Calu3 (cell line): Measurements from ENCODE around the gene SNX30. TPM values are rescaled to one million over a fixed set of nuclear protein-coding genes. Genes with fewer than 3 reads are reported as not detected.

Experiments
- BruUV-seq: library from RNA; stranded (reverse); fragments of 400-500 nt; replicated peaks from 2 replicates; lab custom pipeline; 2021; lab: Mats Ljungman, UMichigan
- CTCF ChIA-PET: fragments of 300-600 bp; sonication (Branson Sonifier 250); formaldehyde crosslinking; loops from one replicate; lab custom pipeline; 2022; ENCODE audit warnings: antibody characterized with exemption; lab: Charles Lee
- DNase-seq: peaks from one replicate; pipeline ENCODE4 v3.0.0; 2022
- H3K27ac Mint-ChIP-seq: one replicate; pipeline ENCODE4 v1.8.0; 2022; ENCODE audit warnings: mixed read lengths; ENCODE audit not compliant: unreplicated experiment
- H3K27me3 Mint-ChIP-seq: one replicate; pipeline ENCODE4 v1.8.0; 2022; ENCODE audit warnings: mixed read lengths; ENCODE audit not compliant: unreplicated experiment
- H3K36me3 Mint-ChIP-seq: one replicate; pipeline ENCODE4 v1.8.0; 2022; ENCODE audit warnings: mild to moderate bottlenecking, moderate library complexity, mixed read lengths; ENCODE audit not compliant: insufficient read depth, unreplicated experiment
- H3K4me1 Mint-ChIP-seq: one replicate; pipeline ENCODE4 v1.8.0; 2022; ENCODE audit warnings: mild to moderate bottlenecking, low read depth, mixed read lengths; ENCODE audit not compliant: unreplicated experiment
- H3K4me3 Mint-ChIP-seq: one replicate; pipeline ENCODE4 v1.8.0; 2022; ENCODE audit warnings: mild to moderate bottlenecking, low read depth, moderate library complexity, mixed read lengths; ENCODE audit not compliant: unreplicated experiment
- H3K9me3 Mint-ChIP-seq: one replicate; pipeline ENCODE4 v1.8.0; 2022; ENCODE audit warnings: low read depth, mixed read lengths; ENCODE audit not compliant: unreplicated experiment
- intact Hi-C: fragments of 100-400 bp; cut with micrococcal nuclease; formaldehyde crosslinking; loops from one replicate; pipeline ENCODE4 v1.10.0; 2022; ENCODE audit not compliant: unreplicated experiment
- total RNA-seq: library from RNA; stranded (reverse); gene quantifications from 2 replicates; pipeline ENCODE4 v1.2.3, GENCODE V29; 2022
- TF ChIP-seq, protein P1 (sequence below): fragments of 200-600 bp; IDR thresholded peaks from one replicate; pipeline ENCODE4 v1.8.0; 2022; ENCODE audit warnings: antibody characterized with exemption; ENCODE audit not compliant: unreplicated experiment

The SNX30 gene
- total RNA-seq, 1 experiment from 2014 or later, result 8.7 TPM

DNA sequence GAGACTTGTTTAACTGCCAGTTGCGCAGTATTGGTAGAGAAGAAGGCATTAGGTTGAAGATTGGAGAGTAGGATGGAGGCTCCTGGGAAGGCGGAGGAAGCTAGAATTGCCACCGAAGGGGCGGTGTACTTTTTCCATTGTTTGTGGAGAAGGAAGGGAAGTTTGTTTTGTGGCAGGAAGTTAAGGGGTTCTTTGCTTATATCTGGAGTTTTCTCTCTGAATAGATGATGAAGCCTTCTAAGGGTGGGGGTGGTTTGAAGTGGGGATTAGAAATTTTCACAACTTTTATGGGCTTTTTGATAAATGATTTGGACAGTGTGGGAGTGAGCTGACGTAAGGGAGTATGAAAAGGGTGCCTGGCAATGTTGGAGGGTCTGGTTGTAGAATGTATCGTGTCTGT lies 59.3 kb downstream of the SNX30 start:
- TF ChIP-seq, protein P1, sequence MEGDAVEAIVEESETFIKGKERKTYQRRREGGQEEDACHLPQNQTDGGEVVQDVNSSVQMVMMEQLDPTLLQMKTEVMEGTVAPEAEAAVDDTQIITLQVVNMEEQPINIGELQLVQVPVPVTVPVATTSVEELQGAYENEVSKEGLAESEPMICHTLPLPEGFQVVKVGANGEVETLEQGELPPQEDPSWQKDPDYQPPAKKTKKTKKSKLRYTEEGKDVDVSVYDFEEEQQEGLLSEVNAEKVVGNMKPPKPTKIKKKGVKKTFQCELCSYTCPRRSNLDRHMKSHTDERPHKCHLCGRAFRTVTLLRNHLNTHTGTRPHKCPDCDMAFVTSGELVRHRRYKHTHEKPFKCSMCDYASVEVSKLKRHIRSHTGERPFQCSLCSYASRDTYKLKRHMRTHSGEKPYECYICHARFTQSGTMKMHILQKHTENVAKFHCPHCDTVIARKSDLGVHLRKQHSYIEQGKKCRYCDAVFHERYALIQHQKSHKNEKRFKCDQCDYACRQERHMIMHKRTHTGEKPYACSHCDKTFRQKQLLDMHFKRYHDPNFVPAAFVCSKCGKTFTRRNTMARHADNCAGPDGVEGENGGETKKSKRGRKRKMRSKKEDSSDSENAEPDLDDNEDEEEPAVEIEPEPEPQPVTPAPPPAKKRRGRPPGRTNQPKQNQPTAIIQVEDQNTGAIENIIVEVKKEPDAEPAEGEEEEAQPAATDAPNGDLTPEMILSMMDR, result no peak
- BruUV-seq, result no TSS peak
- Mint-ChIP-seq H3K27me3 (no peaks in the 10 kb centered on the region), H3K4me1 (no peaks in the 10 kb centered on the region), H3K27ac (no peak overlapping the region), H3K9me3 (no peaks in the 10 kb centered on the region), H3K36me3 (no peaks in the 10 kb centered on the region), H3K4me3 (no peak overlapping the region)
- intact Hi-C loops, result no loop called here
- DNase-seq, result no peak
- CTCF ChIA-PET, result no interaction called here

DNA sequence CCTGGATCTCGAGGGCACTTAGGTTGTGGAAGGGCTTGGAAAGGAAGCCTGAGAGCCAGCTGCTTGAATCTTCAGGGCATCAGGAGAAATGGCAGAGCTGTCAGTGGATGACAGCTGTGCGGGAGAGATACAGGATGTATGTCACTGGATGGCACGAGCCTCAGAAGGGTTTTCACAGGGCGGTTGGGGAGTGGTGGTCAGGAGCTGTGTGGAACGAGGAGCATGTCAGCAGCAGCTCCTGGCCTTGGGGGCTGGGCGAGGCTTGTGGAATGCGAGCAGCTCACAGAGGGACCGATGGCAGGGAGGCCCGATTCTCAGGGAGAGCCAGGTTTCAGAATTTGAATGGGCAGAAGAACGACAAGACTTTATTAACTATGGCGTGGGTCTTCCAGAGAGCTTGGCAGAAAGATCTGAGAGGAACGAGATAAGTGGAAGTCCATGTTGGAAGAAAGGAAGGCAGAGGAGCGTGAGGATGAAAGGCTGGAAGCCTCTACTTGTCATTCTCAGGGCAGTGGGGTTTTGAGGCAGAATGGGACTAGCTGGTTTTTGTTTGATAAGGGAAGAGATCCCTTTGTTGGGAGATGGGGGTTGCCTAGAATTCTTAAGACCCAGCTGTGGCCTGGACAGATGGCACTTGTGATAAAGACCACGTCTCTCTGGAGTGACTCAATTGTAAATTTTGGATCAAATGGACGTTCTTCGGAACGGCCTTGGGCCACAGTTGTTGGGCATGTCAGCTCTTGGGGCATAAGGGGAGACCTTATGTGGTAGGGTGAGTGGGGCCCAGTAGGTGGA lies 60.3 kb downstream of the SNX30 start:
- H3K27me3 Mint-ChIP-seq, result no peaks in the 10 kb centered on the region
- intact Hi-C loops, result no loop called here
- BruUV-seq, result no TSS peak
- H3K4me1 Mint-ChIP-seq, result no peaks in the 10 kb centered on the region
- no peaks in the 10 kb centered on the region for H3K9me3 Mint-ChIP-seq
- CTCF ChIA-PET, result no interaction called here
- TF ChIP-seq, protein P1, result no peak
- no peak overlapping the region for H3K27ac Mint-ChIP-seq
- no peaks in the 10 kb centered on the region for H3K36me3 Mint-ChIP-seq
- no peak for DNase-seq
- H3K4me3 Mint-ChIP-seq, result no peak overlapping the region

DNA sequence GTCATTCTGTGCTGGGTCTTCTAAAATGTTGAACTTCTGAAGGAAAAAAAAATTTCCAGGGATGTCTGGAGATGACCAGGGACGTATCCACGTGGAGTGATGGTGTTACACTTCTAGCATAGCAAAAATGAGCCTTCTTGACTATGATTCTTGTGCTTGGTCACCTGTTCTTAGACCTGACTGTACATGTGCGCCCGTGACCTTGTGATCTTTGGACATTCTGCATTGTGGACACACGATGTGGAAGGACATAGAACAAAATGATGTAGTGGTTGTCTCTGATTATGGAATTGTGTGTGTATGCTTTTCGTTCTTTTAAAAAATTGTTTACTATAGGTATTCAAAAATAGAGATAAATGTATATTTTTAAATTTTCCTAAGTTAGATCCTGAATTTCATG lies 61.0 kb downstream of the SNX30 start:
- intact Hi-C loops, result no loop called here
- BruUV-seq, result no TSS peak
- Mint-ChIP-seq H3K9me3 (no peaks in the 10 kb centered on the region), H3K27me3 (no peaks in the 10 kb centered on the region), H3K27ac (no peak overlapping the region), H3K4me1 (no peaks in the 10 kb centered on the region), H3K4me3 (no peak overlapping the region), H3K36me3 (no peaks in the 10 kb centered on the region)
- CTCF ChIA-PET, result no interaction called here
- DNase-seq, result no peak
- TF ChIP-seq, protein P1, result no peak

DNA sequence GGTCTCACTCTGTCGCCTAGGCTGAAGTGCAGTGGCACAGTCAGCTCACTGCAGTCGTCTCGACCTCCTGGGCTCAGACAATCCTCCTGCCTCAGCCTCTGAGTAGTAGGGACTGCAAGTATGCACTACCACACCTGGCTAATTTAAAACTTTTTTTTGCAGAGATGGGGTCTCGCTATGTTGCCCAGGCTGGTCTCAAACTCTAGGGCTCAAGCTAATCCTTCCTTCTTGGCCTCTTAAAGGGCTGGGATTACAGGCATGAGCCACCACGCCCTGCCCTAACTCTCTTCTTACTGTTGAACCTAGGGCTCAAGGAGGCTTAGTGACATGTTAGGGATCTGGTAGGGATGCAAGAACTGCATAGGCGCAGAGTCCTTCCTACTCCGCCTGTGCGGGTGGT lies 65.3 kb downstream of the SNX30 start:
- TF ChIP-seq, protein P1, result no peak
- Mint-ChIP-seq H3K36me3 (peaks cover 5% of the 10 kb centered on the region), H3K4me1 (no peaks in the 10 kb centered on the region), H3K27me3 (no peaks in the 10 kb centered on the region), H3K9me3 (no peaks in the 10 kb centered on the region), H3K4me3 (no peak overlapping the region), H3K27ac (no peak overlapping the region)
- no peak for DNase-seq
- CTCF ChIA-PET, result no interaction called here
- no TSS peak for BruUV-seq
- intact Hi-C loops, result no loop called here
